Left ventricle myocardium inferior (tissue), 1 donor: ENCODE data around the gene ZNF805. TPM values are rescaled to one million over a fixed set of nuclear protein-coding genes. Genes with fewer than 3 reads are reported as not detected.
A peak's percentile ranks its signal among the peaks of the same experiment; 100 is the strongest.

Experiments used
- DNase-seq: peaks from one replicate; pipeline ENCODE4 v3.0.0-alpha.2; 2020
- H3K27ac ChIP-seq: fragments of 200-600 bp; replicated peaks from 2 replicates; pipeline ENCODE4 v1.8.0; 2021
- H3K27me3 ChIP-seq: fragments of 200-600 bp; 2 replicates; pipeline ENCODE4 v1.8.0; 2021; ENCODE audit warnings: low read depth
- H3K36me3 ChIP-seq: fragments of 200-600 bp; 2 replicates; pipeline ENCODE4 v1.8.0; 2021
- H3K4me1 ChIP-seq: fragments of 200-600 bp; 2 replicates; pipeline ENCODE4 v1.8.0; 2021
- H3K4me3 ChIP-seq: fragments of 200-600 bp; 2 replicates; pipeline ENCODE4 v1.8.0; 2021; ENCODE audit warnings: mild to moderate bottlenecking, moderate library complexity
- H3K9me3 ChIP-seq: fragments of 200-600 bp; replicated peaks from 2 replicates; pipeline ENCODE4 v1.8.0; 2021
- intact Hi-C: fragments of 100-400 bp; cut with micrococcal nuclease; formaldehyde crosslinking; loops from one replicate; pipeline ENCODE4 v1.11.0; 2022
- total RNA-seq: library from RNA; stranded (reverse); fragmentation: NEBNext Ultra II Directional; extraction: Animal tissue kit (Norgen Biotek cat#: 25700); gene quantifications from one replicate; pipeline ENCODE4 v1.2.1, GENCODE V29; 2021
- TF ChIP-seq, protein P1 (sequence below): fragments of 200-600 bp; IDR thresholded peaks from 2 replicates; pipeline ENCODE4 v1.8.0; 2021; ENCODE audit warnings: antibody characterized with exemption, mild to moderate bottlenecking, borderline replicate concordance
- donor health status: DM: no; HTN: yes; CAD: no; lungs with severe emphysema.

ZNF805 gene
- total RNA-seq, 1 donor from 2014 or later: 8.4 TPM

DNA sequence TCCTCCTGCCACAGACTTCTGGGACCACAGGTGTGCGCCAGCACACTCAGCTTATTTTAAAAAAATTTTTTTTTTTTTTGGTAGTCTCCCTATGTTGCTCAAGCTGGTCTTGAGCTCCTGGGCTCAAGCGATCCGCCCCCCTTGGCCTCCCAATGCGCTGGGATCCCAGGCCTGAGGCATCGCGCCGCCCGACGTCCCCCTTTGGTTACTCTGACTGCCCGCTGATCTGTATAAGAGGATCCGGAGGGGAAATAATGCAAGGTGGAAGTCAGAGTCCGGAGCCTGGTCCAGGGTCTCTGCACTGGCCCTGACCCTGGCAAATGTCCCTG, 486 bp upstream of the ZNF805 start:
- Histone ChIP-seq H3K4me1 (peaks cover 37% of the 10 kb centered on the region), H3K36me3 (peaks cover 14% of the 10 kb centered on the region), H3K9me3 (no peaks in the 10 kb centered on the region), H3K27ac (peak overlapping the region; percentile 95), H3K4me3 (peak overlapping the region; percentile 99), H3K27me3 (no peaks in the 10 kb centered on the region)
- peak; percentile 16 for DNase-seq
- intact Hi-C loops: no loop called here
- TF ChIP-seq, protein P1, sequence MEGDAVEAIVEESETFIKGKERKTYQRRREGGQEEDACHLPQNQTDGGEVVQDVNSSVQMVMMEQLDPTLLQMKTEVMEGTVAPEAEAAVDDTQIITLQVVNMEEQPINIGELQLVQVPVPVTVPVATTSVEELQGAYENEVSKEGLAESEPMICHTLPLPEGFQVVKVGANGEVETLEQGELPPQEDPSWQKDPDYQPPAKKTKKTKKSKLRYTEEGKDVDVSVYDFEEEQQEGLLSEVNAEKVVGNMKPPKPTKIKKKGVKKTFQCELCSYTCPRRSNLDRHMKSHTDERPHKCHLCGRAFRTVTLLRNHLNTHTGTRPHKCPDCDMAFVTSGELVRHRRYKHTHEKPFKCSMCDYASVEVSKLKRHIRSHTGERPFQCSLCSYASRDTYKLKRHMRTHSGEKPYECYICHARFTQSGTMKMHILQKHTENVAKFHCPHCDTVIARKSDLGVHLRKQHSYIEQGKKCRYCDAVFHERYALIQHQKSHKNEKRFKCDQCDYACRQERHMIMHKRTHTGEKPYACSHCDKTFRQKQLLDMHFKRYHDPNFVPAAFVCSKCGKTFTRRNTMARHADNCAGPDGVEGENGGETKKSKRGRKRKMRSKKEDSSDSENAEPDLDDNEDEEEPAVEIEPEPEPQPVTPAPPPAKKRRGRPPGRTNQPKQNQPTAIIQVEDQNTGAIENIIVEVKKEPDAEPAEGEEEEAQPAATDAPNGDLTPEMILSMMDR: no peak

DNA sequence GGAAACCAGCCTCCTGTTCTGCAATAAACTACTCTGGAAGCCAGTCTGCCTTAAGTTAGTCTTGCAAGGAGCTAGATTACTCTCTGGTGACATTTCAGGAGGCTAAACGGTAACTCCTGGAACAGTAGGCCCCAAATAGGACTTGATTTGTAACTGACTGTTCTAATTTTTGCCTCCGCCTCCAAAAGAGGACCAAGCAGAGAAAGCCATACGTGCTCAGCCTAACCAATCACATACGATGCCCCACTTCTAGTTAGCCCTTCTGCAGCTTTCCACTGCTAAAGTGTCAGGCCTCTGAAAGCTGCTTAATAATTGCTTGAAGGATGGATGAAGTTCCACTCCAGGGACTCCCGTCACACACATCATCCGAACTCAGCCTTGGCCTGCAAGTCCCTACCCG, 744 bp downstream of the ZNF805 start:
- Histone ChIP-seq H3K27me3 (no peaks in the 10 kb centered on the region), H3K4me1 (peaks cover 37% of the 10 kb centered on the region), H3K36me3 (peaks cover 25% of the 10 kb centered on the region), H3K9me3 (no peaks in the 10 kb centered on the region), H3K27ac (peak overlapping the region; percentile 95), H3K4me3 (peak overlapping the region; percentile 99)
- TF ChIP-seq, protein P1: no peak
- DNase-seq: no peak
- intact Hi-C loops: no loop called here

- Histone ChIP-seq H3K27ac (no peak overlapping the region), H3K36me3 (peaks cover 41% of the 10 kb centered on the region), H3K4me1 (peaks cover 37% of the 10 kb centered on the region), H3K4me3 (no peak overlapping the region), H3K27me3 (no peaks in the 10 kb centered on the region), H3K9me3 (no peaks in the 10 kb centered on the region)
- no peak for DNase-seq
- intact Hi-C loops: no loop called here
- TF ChIP-seq, protein P1: no peak
Observed at GRCh38 chr19:57242821-57243220, 2.4 kb downstream of the ZNF805 start.

DNA sequence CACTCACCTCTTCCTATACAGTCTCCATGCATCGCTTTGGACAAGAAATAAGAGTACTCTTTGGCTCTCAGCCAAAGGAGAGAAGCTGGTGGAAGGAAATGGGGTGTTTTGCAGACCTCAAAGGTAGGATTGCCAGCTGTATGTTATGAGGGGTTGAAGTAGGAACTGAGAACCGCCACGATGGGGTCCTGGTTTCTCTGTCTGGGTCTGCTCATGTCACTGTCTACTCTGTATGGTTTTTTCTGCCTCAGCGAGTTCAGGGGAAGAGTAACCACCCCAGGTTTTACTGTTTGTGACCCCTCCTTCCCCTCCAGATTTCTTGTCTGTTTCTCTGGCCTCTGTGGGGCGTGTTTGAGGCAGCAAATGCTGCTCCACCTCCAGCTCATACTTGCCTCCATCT, 4.1 kb downstream of the ZNF805 start:
- DNase-seq: no peak
- Histone ChIP-seq H3K27me3 (no peaks in the 10 kb centered on the region), H3K36me3 (peaks cover 58% of the 10 kb centered on the region), H3K4me1 (peaks cover 37% of the 10 kb centered on the region), H3K27ac (no peak overlapping the region), H3K4me3 (no peak overlapping the region), H3K9me3 (no peaks in the 10 kb centered on the region)
- intact Hi-C loops: no loop called here
- TF ChIP-seq, protein P1: no peak

GRCh38 chr19:57245066-57245465, 4.6 kb downstream of the ZNF805 start:
- intact Hi-C loops: no loop called here
- DNase-seq: no peak
- TF ChIP-seq, protein P1: no peak
- no peaks in the 10 kb centered on the region for H3K9me3 ChIP-seq
- H3K36me3 ChIP-seq: peaks cover 61% of the 10 kb centered on the region
- H3K4me3 ChIP-seq: no peak overlapping the region
- no peak overlapping the region for H3K27ac ChIP-seq
- H3K4me1 ChIP-seq: peaks cover 32% of the 10 kb centered on the region
- H3K27me3 ChIP-seq: no peaks in the 10 kb centered on the region

- intact Hi-C loops: no loop called here
Observed at GRCh38 chr19:57245959-57246358, 5.5 kb downstream of the ZNF805 start.

More at GRCh38 chr19:57245959-57246358, 5.5 kb downstream of the ZNF805 start:
- Histone ChIP-seq H3K36me3 (peaks cover 70% of the 10 kb centered on the region), H3K4me1 (peaks cover 25% of the 10 kb centered on the region), H3K27me3 (no peaks in the 10 kb centered on the region), H3K27ac (no peak overlapping the region), H3K9me3 (no peaks in the 10 kb centered on the region), H3K4me3 (no peak overlapping the region)
- no peak for DNase-seq
- TF ChIP-seq, protein P1: no peak
